Neural progenitor cell (in vitro differentiated cells): ENCODE data around the gene SUMO2.

Experiments used
- EZH2 ChIP-seq: fragments of 200-600 bp; sonication (generic); IDR thresholded peaks from 2 replicates; pipeline ENCODE4 v1.6.1; 2017; ENCODE audit warnings: antibody characterized with exemption, mild to moderate bottlenecking, moderate library complexity
- EZH2phosphoT487 ChIP-seq: fragments of 200-600 bp; sonication (generic); IDR thresholded peaks from 2 replicates; pipeline ENCODE4 v1.6.1; 2017; ENCODE audit warnings: antibody characterized with exemption
- TF ChIP-seq, protein P1 (sequence below): fragments of 200-600 bp; sonication (generic); IDR thresholded peaks from 2 replicates; pipeline ENCODE4 v1.5.1; 2017; ENCODE audit warnings: antibody characterized with exemption, mild to moderate bottlenecking

DNA sequence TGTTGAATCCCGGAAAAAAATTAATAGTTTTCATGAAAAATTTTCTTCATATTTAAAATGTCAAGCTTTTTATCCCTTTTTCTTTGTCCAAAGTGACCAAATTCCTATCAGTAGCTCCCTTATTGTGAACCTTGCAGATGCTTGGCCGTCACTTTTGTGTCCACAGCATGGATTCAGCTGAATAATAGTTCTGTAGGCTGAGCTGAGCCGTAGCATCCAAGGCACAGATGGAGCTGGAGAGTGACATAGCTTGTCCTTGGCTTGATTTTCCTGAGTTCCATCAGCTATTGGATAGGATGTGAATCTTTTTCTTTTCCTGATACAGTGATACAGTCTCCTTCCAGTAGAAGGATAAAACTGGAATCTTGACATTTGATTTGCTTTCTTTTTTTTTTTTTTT is 26.3 kb upstream of the SUMO2 start:
- TF ChIP-seq, protein P1, sequence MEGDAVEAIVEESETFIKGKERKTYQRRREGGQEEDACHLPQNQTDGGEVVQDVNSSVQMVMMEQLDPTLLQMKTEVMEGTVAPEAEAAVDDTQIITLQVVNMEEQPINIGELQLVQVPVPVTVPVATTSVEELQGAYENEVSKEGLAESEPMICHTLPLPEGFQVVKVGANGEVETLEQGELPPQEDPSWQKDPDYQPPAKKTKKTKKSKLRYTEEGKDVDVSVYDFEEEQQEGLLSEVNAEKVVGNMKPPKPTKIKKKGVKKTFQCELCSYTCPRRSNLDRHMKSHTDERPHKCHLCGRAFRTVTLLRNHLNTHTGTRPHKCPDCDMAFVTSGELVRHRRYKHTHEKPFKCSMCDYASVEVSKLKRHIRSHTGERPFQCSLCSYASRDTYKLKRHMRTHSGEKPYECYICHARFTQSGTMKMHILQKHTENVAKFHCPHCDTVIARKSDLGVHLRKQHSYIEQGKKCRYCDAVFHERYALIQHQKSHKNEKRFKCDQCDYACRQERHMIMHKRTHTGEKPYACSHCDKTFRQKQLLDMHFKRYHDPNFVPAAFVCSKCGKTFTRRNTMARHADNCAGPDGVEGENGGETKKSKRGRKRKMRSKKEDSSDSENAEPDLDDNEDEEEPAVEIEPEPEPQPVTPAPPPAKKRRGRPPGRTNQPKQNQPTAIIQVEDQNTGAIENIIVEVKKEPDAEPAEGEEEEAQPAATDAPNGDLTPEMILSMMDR = no peak
- TF ChIP-seq EZH2 (no peak), EZH2phosphoT487 (no peak)
